ENCODE data around the gene NKIRAS2. TPM values are rescaled to one million over a fixed set of nuclear protein-coding genes. Genes with fewer than 3 reads are reported as not detected.

Gene NKIRAS2
- polyA plus RNA-seq, 1 donor from 2014 or later, result 60.2 TPM

GRCh38 chr17:42001729-42002128 is 18.2 kb upstream of the NKIRAS2 start:
- no peaks in the 10 kb centered on the region for H3K9me3 ChIP-seq (ENCODE audit: low read length)
- no peaks in the 10 kb centered on the region for H3K27me3 ChIP-seq (ENCODE audit: insufficient read depth, low read depth, low read length)
- TF ChIP-seq CTCF (IDR thresholded peaks at IDR 0.05; ENCODE audit: poor library complexity, severe bottlenecking), result no peak
- no peak for TF ChIP-seq REST (IDR thresholded peaks at IDR 0.05; ENCODE audit: borderline replicate concordance)
- TF ChIP-seq EZH2 (IDR thresholded peaks at IDR 0.05; ENCODE audit: borderline replicate concordance, insufficient read depth, low read length, poor library complexity, severe bottlenecking), result no peak
- TF ChIP-seq EP300 (conservative IDR thresholded peaks at IDR 0.05; ENCODE audit: poor library complexity, severe bottlenecking), result no peak
- no peak for TF ChIP-seq POLR2AphosphoS5 (IDR thresholded peaks at IDR 0.05)
- no peak for TF ChIP-seq SMC3 (conservative IDR thresholded peaks at IDR 0.05; ENCODE audit: poor library complexity)
- no peak for TF ChIP-seq TAF1 (IDR thresholded peaks at IDR 0.05; ENCODE audit: low read depth)
- no peak for TF ChIP-seq MXI1 (conservative IDR thresholded peaks at IDR 0.05; ENCODE audit: poor library complexity, severe bottlenecking)
- H3K9me2 ChIP-seq (ENCODE audit: insufficient read depth, low read length), result no peaks in the 10 kb centered on the region
- H4K20me1 ChIP-seq (ENCODE audit: insufficient read depth), result no peaks in the 10 kb centered on the region
- H3K4me3 ChIP-seq (ENCODE audit: low read length), result no peak overlapping the region
- peaks cover 8% of the 10 kb centered on the region for H3K79me2 ChIP-seq (replicated peaks; ENCODE audit: insufficient read depth, low read length)
- no peak overlapping the region for H3K9ac ChIP-seq (ENCODE audit: low read length)
- no peak overlapping the region for H3K4me2 ChIP-seq (ENCODE audit: low read length)
- no peak overlapping the region for H3K27ac ChIP-seq (ENCODE audit: low read length)
- H3F3A ChIP-seq (ENCODE audit: insufficient read depth, low read length, poor library complexity, severe bottlenecking), result no peaks in the 10 kb centered on the region
- H3K36me3 ChIP-seq (ENCODE audit: insufficient read depth, low read length), result peaks cover 5% of the 10 kb centered on the region
- H2AFZ ChIP-seq (ENCODE audit: low read depth, low read length), result no peak overlapping the region

GRCh38 chr17:42002175-42002791 is 17.6 kb upstream of the NKIRAS2 start:
- Histone ChIP-seq H2AFZ (ENCODE audit: low read depth, low read length) (no peak overlapping the region), H3K36me3 (ENCODE audit: insufficient read depth, low read length) (peaks cover 5% of the 10 kb centered on the region), H3K79me2 (replicated peaks; ENCODE audit: insufficient read depth, low read length) (peaks cover 11% of the 10 kb centered on the region), H3K27ac (ENCODE audit: low read length) (no peak overlapping the region), H3K27me3 (ENCODE audit: insufficient read depth, low read depth, low read length) (no peaks in the 10 kb centered on the region), H3K4me3 (ENCODE audit: low read length) (no peak overlapping the region), H3K9ac (ENCODE audit: low read length) (no peak overlapping the region), H3K9me2 (ENCODE audit: insufficient read depth, low read length) (no peaks in the 10 kb centered on the region), H3K4me2 (ENCODE audit: low read length) (no peak overlapping the region), H4K20me1 (ENCODE audit: insufficient read depth) (no peaks in the 10 kb centered on the region), H3K9me3 (ENCODE audit: low read length) (no peaks in the 10 kb centered on the region), H3F3A (ENCODE audit: insufficient read depth, low read length, poor library complexity, severe bottlenecking) (no peaks in the 10 kb centered on the region)
- TF ChIP-seq REST (IDR thresholded peaks at IDR 0.05; ENCODE audit: borderline replicate concordance) (no peak), EZH2 (IDR thresholded peaks at IDR 0.05; ENCODE audit: borderline replicate concordance, insufficient read depth, low read length, poor library complexity, severe bottlenecking) (no peak), EP300 (conservative IDR thresholded peaks at IDR 0.05; ENCODE audit: poor library complexity, severe bottlenecking) (no peak), RAD21 (conservative IDR thresholded peaks at IDR 0.05) (no peak), CTCF (IDR thresholded peaks at IDR 0.05; ENCODE audit: poor library complexity, severe bottlenecking) (no peak), MXI1 (conservative IDR thresholded peaks at IDR 0.05; ENCODE audit: poor library complexity, severe bottlenecking) (no peak), POLR2AphosphoS5 (IDR thresholded peaks at IDR 0.05) (no peak), TAF1 (IDR thresholded peaks at IDR 0.05; ENCODE audit: low read depth) (no peak), SMC3 (conservative IDR thresholded peaks at IDR 0.05; ENCODE audit: poor library complexity) (no peak)

Data from neural cell (in vitro differentiated cells).